NB4 (cell line): Measurements from ENCODE around the gene SERPINB12.

Experiments
- MYC ChIP-seq: IDR thresholded peaks from 2 replicates; pipeline ENCODE4 v1.6.1; 2011; ENCODE audit warnings: low read depth, low read length
- POLR2A ChIP-seq: IDR thresholded peaks from 2 replicates; pipeline ENCODE4 v1.6.1; 2011; ENCODE audit warnings: mild to moderate bottlenecking; ENCODE audit not compliant: insufficient read length; ENCODE audit errors: extremely low read depth
- TF ChIP-seq, protein P1 (sequence below): IDR thresholded peaks from one replicate; pipeline ENCODE4 v1.5.1; 2012; ENCODE audit warnings: low read depth, low read length

DNA sequence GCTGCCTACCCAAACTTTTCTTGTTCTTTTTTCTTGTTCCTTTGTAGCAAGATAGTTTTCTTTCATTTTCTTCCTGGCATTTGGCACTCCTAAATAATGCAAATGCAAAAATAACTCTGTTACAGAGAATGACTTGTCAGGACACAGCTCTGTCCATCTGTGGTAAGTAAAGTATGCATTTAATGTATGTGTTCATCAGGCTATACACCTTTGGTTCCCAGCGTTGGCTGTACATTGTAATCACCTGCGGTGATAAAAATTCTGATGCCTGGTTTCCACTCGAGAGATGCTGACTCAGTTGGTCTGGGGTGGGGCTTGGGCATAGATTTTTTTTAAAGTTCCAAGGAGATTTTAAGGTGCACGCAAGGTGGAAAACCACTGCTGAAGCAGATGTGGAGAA is 44.8 kb downstream of the SERPINB12 start, which contains the start of gene SERPINB13:
- TF ChIP-seq, protein P1, sequence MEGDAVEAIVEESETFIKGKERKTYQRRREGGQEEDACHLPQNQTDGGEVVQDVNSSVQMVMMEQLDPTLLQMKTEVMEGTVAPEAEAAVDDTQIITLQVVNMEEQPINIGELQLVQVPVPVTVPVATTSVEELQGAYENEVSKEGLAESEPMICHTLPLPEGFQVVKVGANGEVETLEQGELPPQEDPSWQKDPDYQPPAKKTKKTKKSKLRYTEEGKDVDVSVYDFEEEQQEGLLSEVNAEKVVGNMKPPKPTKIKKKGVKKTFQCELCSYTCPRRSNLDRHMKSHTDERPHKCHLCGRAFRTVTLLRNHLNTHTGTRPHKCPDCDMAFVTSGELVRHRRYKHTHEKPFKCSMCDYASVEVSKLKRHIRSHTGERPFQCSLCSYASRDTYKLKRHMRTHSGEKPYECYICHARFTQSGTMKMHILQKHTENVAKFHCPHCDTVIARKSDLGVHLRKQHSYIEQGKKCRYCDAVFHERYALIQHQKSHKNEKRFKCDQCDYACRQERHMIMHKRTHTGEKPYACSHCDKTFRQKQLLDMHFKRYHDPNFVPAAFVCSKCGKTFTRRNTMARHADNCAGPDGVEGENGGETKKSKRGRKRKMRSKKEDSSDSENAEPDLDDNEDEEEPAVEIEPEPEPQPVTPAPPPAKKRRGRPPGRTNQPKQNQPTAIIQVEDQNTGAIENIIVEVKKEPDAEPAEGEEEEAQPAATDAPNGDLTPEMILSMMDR = no peak
- no peak for TF ChIP-seq POLR2A
- no peak for TF ChIP-seq MYC
